Right lung (tissue), 10 donors: ENCODE results near the gene DES. TPM values are rescaled to one million over a fixed set of nuclear protein-coding genes. Genes with fewer than 3 reads are reported as not detected.
"Not testable (repeated sequence)": the region's sequence is repeated elsewhere in the genome, so short reads cannot be mapped to it uniquely, and the experiment has no call there.

Experiments
- DNase-seq, 2 donors: peaks; one replicate each; pipeline ENCODE4 v3.0.0-alpha.2; 2013
- long read RNA-seq, 8 donors: transcript quantifications; one replicate each; lab custom pipeline, GENCODE V29; 2026
- polyA plus RNA-seq, 5 donors: library from polyadenylated mRNA; unstranded; fragments of 120-200 nt; gene quantifications; one replicate each; pipeline versions ENCODE4 v1.2.1 to v1.2.3, GENCODE V29; 2013; ENCODE audit warnings: inconsistent platforms in 1 of 5, low replicate concordance in 1 of 5; ENCODE audit not compliant: insufficient read length in 5 of 5, insufficient read depth in 1 of 5

DES gene
- polyA plus RNA-seq = 100 to 1,000 TPM in 1 of 5 donors, 10 to 100 TPM in 4; 10.2 to 190 (median 32.6) TPM
- long read RNA-seq, donor 1, transcript DES-201 (9 exons, 2,248 nt) = major isoform, 7 of 8 reads
- long read RNA-seq, donor 1, partial matches to known transcripts = 0 of 8 reads
- long read RNA-seq, donor 1, other reads (novel, unspliced or antisense) = 0 of 8 reads
- long read RNA-seq, donor 2, transcript DES-201 (9 exons, 2,248 nt) = major isoform, 12 of 23 reads
- long read RNA-seq, donor 2, partial matches to known transcripts = 11 of 23 reads
- long read RNA-seq, donor 2, other reads (novel, unspliced or antisense) = 0 of 23 reads
- long read RNA-seq, donor 3, transcript DES-201 (9 exons, 2,248 nt) = major isoform, 6 of 6 reads
- long read RNA-seq, donor 3, partial matches to known transcripts = 0 of 6 reads
- long read RNA-seq, donor 3, other reads (novel, unspliced or antisense) = 0 of 6 reads
- long read RNA-seq, donor 4, transcript DES-201 (9 exons, 2,248 nt) = major isoform, 6 of 6 reads
- long read RNA-seq, donor 4, partial matches to known transcripts = 0 of 6 reads
- long read RNA-seq, donor 4, other reads (novel, unspliced or antisense) = 0 of 6 reads
- long read RNA-seq, donor 5, transcript DES-201 (9 exons, 2,248 nt) = major isoform, 5 of 7 reads
- long read RNA-seq, donor 5, partial matches to known transcripts = 0 of 7 reads
- long read RNA-seq, donor 5, other reads (novel, unspliced or antisense) = 0 of 7 reads
- long read RNA-seq, donor 6, transcript DES-201 (9 exons, 2,248 nt) = major isoform, 19 of 20 reads
- long read RNA-seq, donor 6, partial matches to known transcripts = 0 of 20 reads
- long read RNA-seq, donor 6, other reads (novel, unspliced or antisense) = 0 of 20 reads
- long read RNA-seq, donor 7, transcript DES-201 (9 exons, 2,248 nt) = major isoform, 12 of 14 reads
- long read RNA-seq, donor 7, partial matches to known transcripts = 0 of 14 reads
- long read RNA-seq, donor 7, other reads (novel, unspliced or antisense) = 0 of 14 reads
- long read RNA-seq, donor 8, partial matches to known transcripts = 0 of 1 reads
- long read RNA-seq, donor 8, other reads (novel, unspliced or antisense) = 0 of 1 reads

DNA sequence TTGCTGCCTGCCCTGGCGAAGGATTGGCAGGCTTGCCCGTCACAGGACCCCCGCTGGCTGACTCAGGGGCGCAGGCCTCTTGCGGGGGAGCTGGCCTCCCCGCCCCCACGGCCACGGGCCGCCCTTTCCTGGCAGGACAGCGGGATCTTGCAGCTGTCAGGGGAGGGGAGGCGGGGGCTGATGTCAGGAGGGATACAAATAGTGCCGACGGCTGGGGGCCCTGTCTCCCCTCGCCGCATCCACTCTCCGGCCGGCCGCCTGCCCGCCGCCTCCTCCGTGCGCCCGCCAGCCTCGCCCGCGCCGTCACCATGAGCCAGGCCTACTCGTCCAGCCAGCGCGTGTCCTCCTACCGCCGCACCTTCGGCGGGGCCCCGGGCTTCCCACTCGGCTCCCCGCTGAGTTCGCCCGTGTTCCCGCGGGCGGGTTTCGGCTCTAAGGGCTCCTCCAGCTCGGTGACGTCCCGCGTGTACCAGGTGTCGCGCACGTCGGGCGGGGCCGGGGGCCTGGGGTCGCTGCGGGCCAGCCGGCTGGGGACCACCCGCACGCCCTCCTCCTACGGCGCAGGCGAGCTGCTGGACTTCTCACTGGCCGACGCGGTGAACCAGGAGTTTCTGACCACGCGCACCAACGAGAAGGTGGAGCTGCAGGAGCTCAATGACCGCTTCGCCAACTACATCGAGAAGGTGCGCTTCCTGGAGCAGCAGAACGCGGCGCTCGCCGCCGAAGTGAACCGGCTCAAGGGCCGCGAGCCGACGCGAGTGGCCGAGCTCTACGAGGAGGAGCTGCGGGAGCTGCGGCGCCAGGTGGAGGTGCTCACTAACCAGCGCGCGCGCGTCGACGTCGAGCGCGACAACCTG lies at the start of gene DES:
Gene DES, plus strand, starts transcription at position 223 of the 857 bp plus-strand sequence. Its CDS starts 86 bp downstream, at position 309.
- peak in 1 of 2 donors; percentile 39 for DNase-seq

DNA sequence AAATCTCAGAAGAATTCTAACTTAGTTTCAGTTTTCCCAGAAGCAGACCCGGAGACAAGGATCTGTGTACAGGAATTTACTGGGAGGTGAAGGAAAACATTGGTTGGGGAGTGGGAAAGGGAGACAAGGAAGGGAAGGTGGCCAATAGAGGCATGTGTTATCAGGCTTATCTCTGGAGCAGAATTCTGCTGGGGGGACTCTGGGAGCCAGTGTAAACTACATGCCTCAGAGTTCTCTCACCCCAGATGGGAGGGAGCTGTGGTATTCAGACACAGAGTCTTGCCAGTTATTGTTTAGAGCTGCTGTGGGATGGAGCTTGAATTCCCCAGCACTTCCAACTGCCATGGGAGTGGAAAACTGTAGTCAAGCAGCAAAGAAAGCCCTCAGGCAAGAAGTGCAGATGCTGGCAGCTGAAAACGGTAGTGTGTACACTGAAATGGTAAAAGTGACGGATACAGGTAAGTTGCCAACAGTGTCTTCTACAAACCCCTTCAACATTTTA lies 49.4 kb upstream of the DES start:
- peak; percentile 54 to 60 for DNase-seq

DNA sequence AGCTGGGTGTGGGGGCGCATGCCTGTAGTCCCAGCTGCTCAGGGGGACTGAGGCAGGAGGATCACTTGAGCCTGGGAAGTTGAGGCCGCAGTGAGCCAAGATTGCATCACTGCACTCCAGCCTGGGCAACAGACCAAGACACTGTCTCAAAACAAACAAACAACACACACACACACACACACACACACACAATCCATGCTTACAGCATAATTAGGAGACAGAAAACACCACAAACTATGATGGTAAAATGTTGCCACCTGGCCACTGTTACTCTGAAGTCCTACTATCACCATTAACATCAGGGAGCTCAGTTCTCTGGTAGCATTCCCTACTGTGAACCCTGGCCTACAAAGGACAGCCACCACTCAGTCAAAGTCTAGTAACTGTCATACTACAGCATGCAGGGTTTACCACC lies 48.7 kb upstream of the DES start:
- peak; percentile 73 to 82 for DNase-seq

DNA sequence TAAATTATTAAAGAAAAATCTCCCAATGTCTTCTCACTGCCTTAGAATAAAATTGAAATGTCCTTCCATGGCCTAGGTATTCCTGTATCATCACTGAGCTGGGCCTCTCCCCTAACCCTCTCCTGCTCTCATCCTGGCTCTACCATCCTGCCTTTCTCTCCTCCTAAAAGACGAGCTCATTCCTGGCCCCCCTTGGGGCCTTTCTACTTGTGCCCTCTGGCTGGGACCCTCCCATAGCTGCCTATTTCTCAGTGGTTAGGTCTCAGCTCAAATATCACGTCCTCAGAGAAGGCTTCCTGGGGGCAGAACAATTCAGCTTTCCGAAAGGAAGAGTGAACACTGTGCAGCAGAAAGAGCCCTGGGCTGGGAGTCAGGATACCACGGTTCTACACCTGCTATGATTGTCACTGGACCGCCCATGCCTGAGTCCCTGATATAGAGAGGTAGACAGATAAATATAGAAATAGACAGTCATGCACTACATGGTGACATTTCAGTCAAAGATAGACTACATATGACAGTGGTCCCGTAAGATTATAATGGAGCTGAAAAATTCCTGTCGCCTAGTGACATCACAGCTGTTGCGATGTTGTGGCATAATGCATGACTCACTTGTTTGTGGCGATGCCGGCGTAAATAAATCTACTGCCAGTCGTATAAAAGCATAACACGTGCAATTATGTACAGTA lies 39.9 kb upstream of the DES start:
- DNase-seq = no peak

DNA sequence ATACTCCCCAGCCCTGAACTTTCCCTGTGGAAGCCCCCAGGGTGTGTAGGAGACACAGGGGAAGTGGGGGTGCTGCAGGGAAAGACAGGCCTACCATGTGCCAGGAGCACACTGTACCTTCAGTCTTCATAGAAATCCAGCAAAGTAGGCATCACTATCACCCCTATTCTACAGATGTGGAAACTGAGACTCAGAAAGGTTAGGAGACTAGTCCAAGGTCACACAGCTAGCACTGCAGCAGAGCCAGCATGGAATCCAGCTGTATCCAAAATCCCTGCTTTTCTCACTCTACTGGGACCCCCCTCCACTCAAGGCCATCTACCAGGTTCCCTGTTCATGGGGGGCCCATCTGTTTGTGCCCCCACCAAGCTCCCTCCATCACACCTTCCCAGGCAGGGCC lies 37.3 kb upstream of the DES start:
- no peak for DNase-seq

DNA sequence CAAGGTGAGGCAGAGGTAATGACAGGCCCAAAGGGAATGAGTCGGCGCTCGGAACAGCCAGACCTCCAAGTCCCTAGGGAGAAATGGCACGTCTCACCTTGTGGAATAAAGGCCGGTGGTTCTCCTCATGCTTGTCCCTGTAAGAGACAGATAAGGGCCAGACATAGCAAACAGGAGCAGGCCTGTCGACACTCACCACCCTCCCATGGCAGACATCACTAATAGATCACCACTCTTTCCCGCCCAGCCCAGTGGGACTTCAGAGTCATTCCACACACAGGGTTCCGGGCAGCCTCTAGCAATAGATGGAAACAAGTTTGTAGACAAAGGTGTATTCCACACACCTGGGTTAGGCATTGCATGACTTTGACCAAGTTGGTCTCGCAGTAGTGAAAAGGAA lies 36.7 kb upstream of the DES start:
- no peak for DNase-seq

DNA sequence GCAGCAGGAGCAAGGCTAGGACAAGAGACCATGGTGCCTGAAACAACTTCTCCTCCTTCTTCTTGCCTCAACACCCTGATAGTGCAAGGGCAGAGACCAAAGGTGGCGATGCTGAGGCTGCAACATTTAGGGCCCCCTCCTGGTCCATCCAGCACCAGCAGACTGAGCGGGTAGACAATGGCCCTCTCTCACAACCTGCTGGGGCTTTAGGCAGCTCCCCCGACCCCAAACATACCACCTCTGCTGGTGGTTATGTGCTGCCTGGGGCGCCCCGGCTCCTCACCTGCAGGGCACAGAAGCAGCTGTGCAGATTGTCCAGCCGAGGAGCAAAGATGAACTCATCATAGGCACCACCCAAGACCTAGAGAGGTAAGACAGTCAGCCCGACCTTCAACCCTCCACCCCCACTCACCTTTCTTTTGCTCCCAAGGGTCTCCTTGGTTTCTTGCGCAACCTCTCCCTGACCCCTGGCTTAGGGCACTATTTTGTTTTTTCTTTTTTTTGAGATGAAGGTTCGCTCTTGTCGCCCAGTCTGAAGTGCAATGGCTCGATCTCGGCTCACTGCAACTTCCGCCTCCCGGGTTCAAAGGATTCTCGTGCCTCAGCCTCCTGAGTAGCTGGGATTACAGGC lies 34.0 kb upstream of the DES start:
- DNase-seq = no peak

DNA sequence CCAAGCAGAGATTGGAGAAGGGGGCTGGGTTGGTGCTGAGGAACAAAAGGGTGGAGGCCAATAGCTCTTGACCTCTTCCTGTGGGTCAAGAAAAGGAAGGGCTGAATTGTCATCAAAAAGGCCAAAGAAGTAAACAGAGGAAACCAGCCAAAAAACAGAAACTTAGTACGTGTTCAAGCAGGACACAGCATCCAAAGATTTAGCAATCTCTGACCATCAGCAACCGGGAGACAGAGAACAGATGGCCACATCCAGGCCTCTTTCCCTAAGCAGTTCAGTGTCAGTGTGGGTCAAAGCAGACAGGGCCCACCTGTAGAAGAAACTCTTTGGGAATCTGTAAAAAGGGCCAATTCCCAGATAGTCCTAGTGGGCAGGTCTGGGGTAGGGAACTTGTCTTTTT lies 33.3 kb upstream of the DES start:
- DNase-seq = no peak

DNA sequence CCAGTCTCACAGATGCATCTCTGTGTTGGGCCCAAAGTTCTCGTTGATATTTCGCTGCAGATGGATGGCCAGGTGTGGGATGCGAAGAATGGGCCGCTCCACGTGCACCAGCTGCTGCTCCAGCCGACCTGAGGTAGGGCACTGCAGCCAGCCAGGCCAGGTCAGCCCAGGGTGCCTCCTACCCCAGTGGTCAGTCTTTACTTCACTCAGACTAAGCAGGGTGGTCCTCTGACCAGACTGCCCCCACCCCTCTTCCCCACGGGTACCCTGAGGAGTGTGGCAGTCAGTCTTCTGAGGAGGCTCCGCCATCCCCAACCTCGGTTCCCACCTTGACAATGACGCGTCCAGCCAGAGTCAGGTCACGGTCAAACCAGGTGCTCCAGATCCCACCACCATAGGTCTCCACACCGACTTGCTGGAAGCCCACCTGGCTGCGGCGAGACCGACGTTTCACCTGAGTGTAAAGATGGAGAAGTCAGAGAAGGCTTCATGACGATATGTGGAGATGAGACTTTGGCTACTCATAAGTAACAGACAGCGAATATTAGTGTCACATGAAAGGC lies 32.1 kb upstream of the DES start:
- no peak for DNase-seq

DNA sequence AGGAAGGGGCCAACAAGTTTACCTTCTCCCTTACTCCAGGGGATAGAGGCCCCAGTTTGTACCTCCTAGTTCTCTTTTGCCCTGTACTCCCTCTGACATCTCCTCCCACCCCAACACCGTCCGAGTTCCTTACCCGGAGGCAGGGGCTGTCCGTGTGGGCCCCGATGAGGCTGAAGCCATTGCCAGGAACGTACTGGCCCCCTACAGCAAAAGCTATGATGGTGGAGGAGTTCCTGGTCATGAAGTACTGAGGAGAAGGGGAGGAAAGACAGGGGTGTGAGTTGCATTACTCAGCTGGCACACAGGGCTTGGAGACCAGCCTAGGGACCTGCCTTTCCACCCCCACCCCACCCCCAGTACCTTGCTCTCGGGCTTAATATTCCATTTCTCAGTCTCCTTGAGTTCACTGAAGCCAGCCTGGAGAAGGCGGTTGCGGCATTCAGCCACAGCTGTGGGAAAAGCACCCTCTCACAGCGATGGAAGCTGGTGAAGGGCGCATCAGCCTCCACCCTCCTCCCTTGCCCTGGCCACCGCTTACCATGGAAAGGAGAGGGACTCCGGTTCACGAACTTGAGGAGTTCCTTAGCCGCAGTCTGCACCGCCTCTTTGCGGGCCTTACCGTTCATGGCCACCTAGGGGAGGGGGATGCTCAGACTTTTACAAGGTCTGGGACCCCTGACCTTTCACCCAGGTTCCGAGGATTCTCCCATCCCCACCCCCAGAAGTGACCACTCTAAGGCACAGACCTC lies 31.5 kb upstream of the DES start:
- DNase-seq = no peak

DNA sequence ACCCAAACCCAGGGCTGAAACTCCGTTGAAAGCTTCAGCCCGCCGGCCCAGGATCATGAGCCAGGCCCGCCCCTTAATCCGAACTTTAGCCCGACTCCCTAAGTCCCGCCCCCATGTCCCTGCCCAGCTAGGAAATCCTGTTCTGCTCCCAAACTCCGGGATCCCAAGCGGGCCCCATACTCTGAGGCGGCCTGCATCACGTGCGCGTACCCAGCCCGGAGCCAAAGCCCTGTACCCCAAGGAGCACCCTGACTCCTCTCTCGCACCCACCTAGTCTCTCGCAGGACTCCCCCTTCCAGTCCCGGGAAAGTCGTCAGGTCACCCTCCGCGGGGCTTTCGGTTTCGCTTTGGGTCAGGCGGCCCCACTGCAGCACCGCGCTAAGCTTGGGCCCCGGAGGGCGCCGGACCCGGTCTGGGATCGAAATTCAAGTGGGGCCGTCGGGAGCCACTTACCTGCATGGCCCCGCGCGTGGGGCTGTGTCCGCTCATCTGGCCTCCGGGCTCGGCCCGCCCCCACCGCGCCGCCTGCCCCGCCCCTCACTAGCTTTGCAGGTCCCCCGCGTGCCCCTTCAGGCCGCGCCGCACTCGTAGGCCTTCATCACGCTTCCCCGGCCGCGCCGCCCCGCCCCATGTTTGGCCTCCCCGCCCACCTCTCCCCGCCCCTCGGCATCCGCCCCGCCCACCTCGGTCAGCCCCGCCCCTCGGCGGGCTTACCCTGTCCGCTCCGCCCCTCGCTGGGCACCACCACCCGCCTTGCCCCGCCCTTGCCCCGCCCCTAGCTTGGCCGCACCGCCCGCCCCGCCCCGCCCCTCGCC lies 30.7 kb upstream of the DES start, which contains the start of gene DNPEP:
Gene DNPEP, minus strand, starts transcription at position 607 of the 815 bp plus-strand sequence. Its CDS starts 118 bp downstream, at position 489.
- DNase-seq = peak; percentile 88 to 90

DNA sequence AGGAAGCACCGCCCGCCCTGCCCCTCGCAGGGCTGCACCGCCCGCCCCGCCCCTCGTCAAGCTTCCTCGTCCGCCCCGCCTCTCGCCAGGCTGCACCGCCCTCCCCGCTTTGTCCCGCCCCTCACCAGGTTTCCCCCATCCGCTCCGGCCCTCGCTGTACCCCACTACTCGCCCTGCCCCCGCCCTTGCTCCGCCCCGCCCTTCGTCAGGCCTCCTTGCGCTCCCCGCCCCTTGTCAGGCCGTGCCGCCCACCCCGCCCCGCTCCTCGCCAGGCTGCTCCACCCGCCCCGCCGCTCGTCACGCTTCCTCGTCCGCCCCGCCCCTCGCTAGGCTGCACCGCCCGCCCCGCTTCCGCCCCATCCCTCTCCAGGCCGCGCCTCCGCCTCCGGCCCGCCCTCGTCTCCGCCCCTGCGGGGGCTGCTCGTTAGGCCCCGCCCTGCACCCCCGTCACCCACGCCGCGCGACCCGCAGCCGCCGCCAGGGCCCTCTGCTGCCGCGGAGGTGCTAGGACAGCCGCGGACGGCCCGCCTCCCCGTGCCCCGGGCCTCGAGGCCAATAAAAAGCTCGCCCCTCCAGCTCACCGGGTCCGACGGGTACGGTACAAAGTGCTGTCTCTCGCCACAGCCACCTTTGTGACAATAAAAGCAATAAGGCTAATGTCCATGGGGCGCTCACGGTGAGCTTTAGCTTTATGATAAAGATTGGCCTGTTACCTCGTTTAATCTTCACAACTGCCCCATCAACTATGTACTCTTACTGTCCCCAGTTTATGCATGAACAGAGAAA lies 29.9 kb upstream of the DES start:
- DNase-seq = peak; percentile 95 to 96

DNA sequence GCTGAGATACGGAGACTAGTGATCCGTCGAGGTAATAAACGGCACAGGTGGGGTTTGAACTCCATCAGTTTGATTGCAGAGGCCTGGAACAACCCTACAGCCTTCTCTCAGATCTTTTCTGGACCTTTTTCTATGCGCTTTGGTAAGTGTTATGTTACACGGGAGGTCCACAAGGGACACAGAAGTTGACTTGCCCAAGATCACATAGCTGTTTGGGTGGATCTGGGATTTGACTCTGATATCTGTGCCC lies 29.3 kb upstream of the DES start:
- no peak for DNase-seq

DNA sequence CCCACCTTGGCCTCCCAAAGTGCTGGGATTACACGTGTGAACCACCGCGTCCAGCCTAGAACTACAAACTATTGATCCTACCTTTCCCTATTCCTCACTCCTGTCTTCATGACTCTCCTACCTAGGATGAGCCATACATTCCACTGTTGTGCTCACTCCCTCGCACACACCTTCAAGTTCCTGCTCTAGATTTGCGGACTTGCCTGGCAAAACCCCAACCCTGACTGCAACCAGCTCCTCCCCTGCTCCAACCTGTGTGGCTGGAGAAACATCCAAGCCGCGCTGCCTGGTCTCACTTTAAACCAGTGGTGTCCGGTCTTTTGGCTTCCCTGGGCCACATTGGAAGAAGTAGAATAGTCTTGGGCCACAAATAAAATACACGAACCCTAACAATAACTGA lies 25.4 kb upstream of the DES start:
- DNase-seq = no peak

DNA sequence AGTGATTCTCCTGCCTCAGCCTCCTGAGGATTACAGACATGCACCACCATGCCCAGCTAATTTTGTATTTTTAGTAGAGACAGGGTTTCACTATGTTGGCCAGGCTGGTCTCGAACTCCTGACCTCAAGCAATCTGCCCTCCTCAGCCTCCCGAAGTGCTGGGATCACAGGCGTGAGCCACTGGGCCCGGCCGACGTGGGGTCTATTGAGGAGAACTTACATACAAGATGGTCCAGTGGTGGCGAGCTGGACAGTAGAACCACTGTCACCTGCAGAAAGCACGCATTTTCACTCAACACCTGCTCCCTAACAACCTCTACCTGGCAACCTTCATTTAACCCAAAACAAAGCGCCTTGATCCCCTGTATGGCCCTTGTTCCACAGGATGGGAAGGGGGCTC lies 23.1 kb upstream of the DES start:
- DNase-seq = not testable (repeated sequence)

DNA sequence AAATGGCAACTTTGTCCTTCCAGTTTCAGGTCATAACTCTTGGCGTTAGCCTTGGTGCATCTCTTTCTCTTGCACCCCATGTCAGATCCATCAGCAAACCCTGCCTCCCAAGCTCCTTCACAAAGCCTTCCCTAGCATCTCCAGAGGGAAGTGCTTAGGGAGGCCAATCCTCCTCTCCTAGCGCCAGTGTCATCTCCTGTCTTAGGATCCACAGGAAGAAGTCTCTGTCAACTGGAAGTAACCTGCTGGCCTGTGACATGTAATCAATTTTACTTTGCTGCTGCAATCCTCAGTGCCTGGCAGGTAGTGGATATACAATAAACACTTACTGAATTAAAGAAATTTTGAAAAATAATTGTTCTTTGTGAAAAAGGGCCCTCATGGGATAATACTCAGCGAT lies 22.6 kb upstream of the DES start:
- DNase-seq = no peak

DNA sequence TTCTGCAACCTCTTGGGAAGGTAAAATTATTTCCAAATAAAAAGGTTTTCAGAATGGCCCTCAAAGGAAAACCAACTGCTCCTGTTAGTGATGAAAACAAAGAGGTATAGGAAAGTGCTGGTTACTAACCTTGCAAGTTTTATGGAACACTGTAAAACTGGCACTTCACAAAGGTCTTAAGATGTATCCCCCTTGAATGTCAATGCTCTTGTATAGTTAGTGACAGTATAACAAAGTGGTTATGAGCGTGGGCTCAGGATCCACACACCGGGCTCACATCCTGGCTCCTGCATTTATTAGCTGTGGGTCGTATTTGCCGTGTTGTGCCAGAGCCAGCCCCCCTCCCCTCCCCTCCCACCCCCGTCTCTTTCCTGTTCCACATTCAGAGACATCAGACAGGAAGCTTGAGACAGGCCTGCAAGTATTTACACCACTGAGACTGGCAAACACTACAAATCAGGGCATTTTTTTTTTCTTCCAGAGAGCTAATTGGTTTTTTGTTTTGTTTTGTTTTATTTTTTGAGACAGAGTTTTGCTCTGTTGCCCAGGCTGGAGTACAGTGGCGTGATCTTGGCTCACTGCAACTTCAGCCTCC lies 21.2 kb upstream of the DES start:
- no peak for DNase-seq
